ENCODE measurements around the gene C1QTNF6.

C1QTNF6 gene

GRCh38 chr22:37179126-37179470, 8.9 kb downstream of the C1QTNF6 start:
- Histone ChIP-seq H3K27me3 (ENCODE audit: insufficient read depth, poor library complexity, severe bottlenecking) (no peaks in the 10 kb centered on the region), H3K4me3 (replicated peaks; ENCODE audit: insufficient read depth, low read length) (no peak overlapping the region), H3K27ac (replicated peaks) (no peak overlapping the region)
- no peak for DNase-seq (ENCODE audit: low read depth in 1 of 2, low spot score in 1 of 2)
- TF ChIP-seq POLR2AphosphoS5 (IDR thresholded peaks at IDR 0.05; ENCODE audit: low read depth) (no peak), REST (IDR thresholded peaks at IDR 0.05; ENCODE audit: insufficient replicate concordance, low read depth) (no peak), SPI1 (IDR thresholded peaks at IDR 0.05; ENCODE audit: borderline replicate concordance, low read depth) (no peak), CTCF (IDR thresholded peaks at IDR 0.05; ENCODE audit: insufficient read depth, low read length) (no peak), GABPA (IDR thresholded peaks at IDR 0.05; ENCODE audit: low read depth) (no peak)

DNA sequence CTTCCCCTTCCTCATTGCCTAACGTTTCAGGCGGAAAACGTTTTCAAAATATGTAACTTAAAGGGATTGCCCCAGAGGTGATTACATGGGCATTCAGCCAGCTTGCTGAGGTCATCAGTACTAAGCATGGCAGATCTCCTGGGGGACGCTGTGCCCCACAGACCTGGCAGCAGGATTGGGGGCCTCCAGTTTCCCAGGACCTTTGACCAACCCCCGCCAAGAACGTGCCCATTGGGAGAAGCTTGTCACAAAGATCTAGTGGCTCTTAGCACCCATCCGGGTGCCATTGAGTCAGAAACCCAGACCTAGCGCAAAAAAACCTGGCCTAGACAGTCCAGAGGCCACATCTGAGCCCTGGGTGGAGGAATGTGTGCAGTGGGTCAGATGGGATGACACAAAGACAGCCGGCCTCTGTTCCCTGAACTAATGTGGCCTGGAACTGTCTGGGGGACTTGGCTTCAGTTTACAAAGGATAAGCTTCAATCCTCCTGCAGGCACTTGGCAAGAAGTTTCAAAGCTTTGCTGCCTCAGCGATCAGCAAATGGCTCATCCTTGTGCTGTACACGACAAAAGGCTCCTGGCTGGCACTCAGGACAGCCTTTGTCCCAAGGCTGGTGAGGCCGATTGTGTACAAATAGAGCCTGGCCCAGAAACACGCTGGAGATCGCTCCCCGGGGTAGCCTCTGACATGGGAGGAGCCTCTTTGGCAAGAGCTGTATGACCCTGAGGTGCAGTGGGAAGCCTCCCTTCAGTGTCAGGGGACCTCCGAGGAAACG, 9.5 kb downstream of the C1QTNF6 start:
- DNase-seq (ENCODE audit: low read depth in 1 of 2, low spot score in 1 of 2) = peak; percentile 47 to 67
- Histone ChIP-seq H3K4me3 (replicated peaks; ENCODE audit: insufficient read depth, low read length) (no peak overlapping the region), H3K27ac (replicated peaks) (no peak overlapping the region), H3K27me3 (ENCODE audit: insufficient read depth, poor library complexity, severe bottlenecking) (no peaks in the 10 kb centered on the region)
- TF ChIP-seq SPI1 (IDR thresholded peaks at IDR 0.05; ENCODE audit: borderline replicate concordance, low read depth) = no peak
- TF ChIP-seq GABPA (IDR thresholded peaks at IDR 0.05; ENCODE audit: low read depth) = no peak

DNA sequence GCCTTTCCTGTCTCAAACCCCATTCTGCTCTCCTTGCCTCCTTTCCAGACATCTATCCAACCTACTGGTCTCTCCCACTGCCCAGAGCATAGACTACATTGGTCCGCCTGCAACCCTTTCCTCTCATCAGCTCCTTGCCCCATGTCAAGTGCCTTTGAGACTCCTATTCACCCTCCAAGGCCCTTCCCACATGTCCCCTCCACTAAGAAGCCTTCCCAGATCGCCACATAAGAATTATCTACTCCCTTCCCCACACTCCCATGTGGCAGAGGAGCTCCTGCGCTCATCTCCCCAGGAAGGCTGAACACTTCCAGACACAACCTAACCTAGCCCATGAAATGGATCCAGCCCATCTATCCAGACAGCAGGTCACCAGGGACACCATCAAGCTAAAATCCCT, 10.3 kb downstream of the C1QTNF6 start:
- no peak for TF ChIP-seq GABPA (IDR thresholded peaks at IDR 0.05; ENCODE audit: low read depth)
- no peak for TF ChIP-seq SPI1 (IDR thresholded peaks at IDR 0.05; ENCODE audit: borderline replicate concordance, low read depth)
- TF ChIP-seq REST (IDR thresholded peaks at IDR 0.05; ENCODE audit: insufficient replicate concordance, low read depth) = no peak
- TF ChIP-seq CTCF (IDR thresholded peaks at IDR 0.05; ENCODE audit: insufficient read depth, low read length) = no peak
- no peak for TF ChIP-seq POLR2AphosphoS5 (IDR thresholded peaks at IDR 0.05; ENCODE audit: low read depth)
- Histone ChIP-seq H3K27ac (replicated peaks) (no peak overlapping the region), H3K4me3 (replicated peaks; ENCODE audit: insufficient read depth, low read length) (no peak overlapping the region), H3K27me3 (ENCODE audit: insufficient read depth, poor library complexity, severe bottlenecking) (no peaks in the 10 kb centered on the region)
- DNase-seq (ENCODE audit: low read depth in 1 of 2, low spot score in 1 of 2) = no peak

- DNase-seq (ENCODE audit: low read depth in 1 of 2, low spot score in 1 of 2) = no peak
- Histone ChIP-seq H3K27me3 (ENCODE audit: insufficient read depth, poor library complexity, severe bottlenecking) (no peaks in the 10 kb centered on the region), H3K27ac (replicated peaks) (peak overlapping the region; percentile 73), H3K4me3 (replicated peaks; ENCODE audit: insufficient read depth, low read length) (no peak overlapping the region)
- TF ChIP-seq CTCF (IDR thresholded peaks at IDR 0.05; ENCODE audit: insufficient read depth, low read length) (no peak), REST (IDR thresholded peaks at IDR 0.05; ENCODE audit: insufficient replicate concordance, low read depth) (no peak), GABPA (IDR thresholded peaks at IDR 0.05; ENCODE audit: low read depth) (no peak), SPI1 (IDR thresholded peaks at IDR 0.05; ENCODE audit: borderline replicate concordance, low read depth) (no peak), POLR2AphosphoS5 (IDR thresholded peaks at IDR 0.05; ENCODE audit: low read depth) (no peak)
These were observed 10.8 kb downstream of the C1QTNF6 start for GRCh38 chr22:37177221-37177620.
